KMS-11 (cell line): ENCODE measurements around the gene NYNRIN.

Source experiments
- H2AFZ ChIP-seq: fragments of 200-600 bp; sonication (generic); 2 replicates; pipeline ENCODE4 v1.6.1; 2016; ENCODE audit warnings: antibody characterized with exemption, mixed run types, low read depth
- H3K27ac ChIP-seq: fragments of 200-600 bp; sonication (generic); 2 replicates; pipeline ENCODE4 v1.6.1; 2016; ENCODE audit warnings: mild to moderate bottlenecking, mixed run types
- H3K27me3 ChIP-seq: fragments of 200-600 bp; sonication (generic); 2 replicates; pipeline ENCODE4 v1.6.1; 2017; ENCODE audit warnings: mild to moderate bottlenecking, low read depth, mixed run types, moderate library complexity; ENCODE audit not compliant: insufficient read depth
- H3K36me3 ChIP-seq: fragments of 200-600 bp; sonication (generic); 2 replicates; pipeline ENCODE4 v1.6.1; 2017; ENCODE audit warnings: mild to moderate bottlenecking, mixed run types; ENCODE audit not compliant: insufficient read depth
- H3K4me1 ChIP-seq: fragments of 200-600 bp; sonication (generic); 2 replicates; pipeline ENCODE4 v1.6.1; 2016; ENCODE audit warnings: mild to moderate bottlenecking, low read depth, mixed run types; ENCODE audit not compliant: poor library complexity, severe bottlenecking
- H3K4me2 ChIP-seq: fragments of 200-600 bp; sonication (generic); 2 replicates; pipeline ENCODE4 v1.7.0; 2016; ENCODE audit warnings: mild to moderate bottlenecking, mixed run types
- H3K4me3 ChIP-seq: fragments of 200-600 bp; sonication (generic); IDR thresholded peaks from 2 replicates; pipeline ENCODE4 v1.6.1; 2017; ENCODE audit warnings: low read depth, low read length, mixed read lengths; ENCODE audit not compliant: insufficient read depth
- H3K79me2 ChIP-seq: fragments of 200-600 bp; sonication (generic); 2 replicates; pipeline ENCODE4 v1.6.1; 2016; ENCODE audit warnings: low read depth, mixed run types; ENCODE audit not compliant: insufficient read depth
- H3K9ac ChIP-seq: fragments of 200-600 bp; sonication (generic); 2 replicates; pipeline ENCODE4 v1.6.1; 2016; ENCODE audit warnings: mild to moderate bottlenecking, mixed run types
- H4K20me1 ChIP-seq: fragments of 200-600 bp; sonication (generic); 2 replicates; pipeline ENCODE4 v1.6.1; 2016; ENCODE audit warnings: mild to moderate bottlenecking, mixed run types; ENCODE audit not compliant: insufficient read depth
- TF ChIP-seq, protein P1 (sequence below): fragments of 200-600 bp; sonication (generic); conservative IDR thresholded peaks from 2 replicates; pipeline ENCODE4 v1.6.1; 2017; ENCODE audit warnings: low read depth, mild to moderate bottlenecking, antibody characterized with exemption, low read length, moderate library complexity, mixed read lengths

NYNRIN gene

GRCh38 chr14:24435192-24435810, 36.5 kb downstream of the NYNRIN start:
- H3K79me2 ChIP-seq: no peaks in the 10 kb centered on the region
- no peak overlapping the region for H3K9ac ChIP-seq
- H3K27ac ChIP-seq: no peak overlapping the region
- no peak overlapping the region for H3K4me2 ChIP-seq
- H3K27me3 ChIP-seq: no peaks in the 10 kb centered on the region
- H4K20me1 ChIP-seq: no peaks in the 10 kb centered on the region
- TF ChIP-seq, protein P1, sequence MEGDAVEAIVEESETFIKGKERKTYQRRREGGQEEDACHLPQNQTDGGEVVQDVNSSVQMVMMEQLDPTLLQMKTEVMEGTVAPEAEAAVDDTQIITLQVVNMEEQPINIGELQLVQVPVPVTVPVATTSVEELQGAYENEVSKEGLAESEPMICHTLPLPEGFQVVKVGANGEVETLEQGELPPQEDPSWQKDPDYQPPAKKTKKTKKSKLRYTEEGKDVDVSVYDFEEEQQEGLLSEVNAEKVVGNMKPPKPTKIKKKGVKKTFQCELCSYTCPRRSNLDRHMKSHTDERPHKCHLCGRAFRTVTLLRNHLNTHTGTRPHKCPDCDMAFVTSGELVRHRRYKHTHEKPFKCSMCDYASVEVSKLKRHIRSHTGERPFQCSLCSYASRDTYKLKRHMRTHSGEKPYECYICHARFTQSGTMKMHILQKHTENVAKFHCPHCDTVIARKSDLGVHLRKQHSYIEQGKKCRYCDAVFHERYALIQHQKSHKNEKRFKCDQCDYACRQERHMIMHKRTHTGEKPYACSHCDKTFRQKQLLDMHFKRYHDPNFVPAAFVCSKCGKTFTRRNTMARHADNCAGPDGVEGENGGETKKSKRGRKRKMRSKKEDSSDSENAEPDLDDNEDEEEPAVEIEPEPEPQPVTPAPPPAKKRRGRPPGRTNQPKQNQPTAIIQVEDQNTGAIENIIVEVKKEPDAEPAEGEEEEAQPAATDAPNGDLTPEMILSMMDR: no peak
- no peak overlapping the region for H2AFZ ChIP-seq
- H3K4me3 ChIP-seq: no peak overlapping the region
- H3K36me3 ChIP-seq: no peaks in the 10 kb centered on the region
- peaks cover 13% of the 10 kb centered on the region for H3K4me1 ChIP-seq

DNA sequence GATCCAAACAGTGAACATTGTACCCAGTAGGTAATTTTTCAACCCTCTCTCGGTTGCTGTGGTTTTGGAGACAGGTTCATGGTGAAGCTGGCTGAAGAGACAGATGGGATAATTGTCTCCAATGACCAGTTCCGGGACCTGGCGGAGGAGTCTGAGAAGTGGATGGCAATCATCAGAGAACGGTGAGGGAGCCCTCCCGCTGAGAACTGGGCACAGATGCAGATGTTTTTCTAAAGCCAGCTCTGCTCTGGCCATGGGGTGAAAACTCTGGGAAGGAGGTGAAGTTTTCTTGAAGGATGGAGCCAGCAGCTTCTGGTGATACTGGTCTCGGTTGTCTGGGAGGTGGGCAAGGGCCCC, 37.2 kb downstream of the NYNRIN start:
- Histone ChIP-seq H4K20me1 (no peaks in the 10 kb centered on the region), H2AFZ (no peak overlapping the region), H3K79me2 (no peaks in the 10 kb centered on the region), H3K4me2 (no peak overlapping the region), H3K27me3 (no peaks in the 10 kb centered on the region), H3K36me3 (no peaks in the 10 kb centered on the region), H3K9ac (no peak overlapping the region), H3K4me1 (peaks cover 14% of the 10 kb centered on the region), H3K27ac (no peak overlapping the region), H3K4me3 (no peak overlapping the region)
- TF ChIP-seq, protein P1: no peak

DNA sequence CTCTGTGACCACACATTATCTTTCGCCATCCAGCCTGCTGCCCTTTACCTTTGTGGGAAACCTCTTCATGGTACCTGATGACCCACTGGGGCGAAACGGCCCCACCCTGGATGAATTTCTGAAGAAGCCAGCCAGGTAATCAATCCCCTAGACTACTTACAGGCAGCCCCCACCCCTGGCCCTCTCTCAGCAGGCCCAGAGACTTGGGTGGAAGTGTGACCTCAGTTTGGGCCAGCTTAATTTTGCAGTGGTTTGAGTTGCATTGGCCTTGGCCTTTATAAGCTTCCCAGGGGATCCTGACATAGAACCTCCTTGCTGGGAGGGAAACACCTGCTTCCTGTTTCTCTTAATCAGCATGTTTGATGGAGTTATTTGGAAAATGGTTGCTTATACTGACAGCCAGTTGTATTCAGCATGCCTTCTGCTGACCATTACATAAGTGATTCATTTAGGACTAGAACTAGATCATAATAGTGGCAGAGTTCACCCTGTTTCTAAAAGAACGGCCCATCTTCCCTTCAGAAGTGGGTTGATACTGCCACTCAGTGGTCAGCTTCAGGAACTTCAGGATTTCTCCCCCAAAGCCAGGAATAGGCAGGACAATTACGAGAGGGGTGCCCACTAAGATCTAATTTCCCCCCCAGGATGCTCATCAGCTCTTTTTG, 37.7 kb downstream of the NYNRIN start:
- Histone ChIP-seq H3K36me3 (no peaks in the 10 kb centered on the region), H3K27me3 (no peaks in the 10 kb centered on the region), H3K27ac (no peak overlapping the region), H4K20me1 (no peaks in the 10 kb centered on the region), H3K4me3 (no peak overlapping the region), H3K4me1 (peaks cover 18% of the 10 kb centered on the region), H2AFZ (no peak overlapping the region), H3K9ac (no peak overlapping the region), H3K4me2 (no peak overlapping the region), H3K79me2 (no peaks in the 10 kb centered on the region)
- TF ChIP-seq, protein P1: peak; percentile 57

- Histone ChIP-seq H3K27ac (no peak overlapping the region), H2AFZ (no peak overlapping the region), H4K20me1 (no peaks in the 10 kb centered on the region), H3K4me1 (peaks cover 14% of the 10 kb centered on the region), H3K4me3 (no peak overlapping the region), H3K4me2 (no peak overlapping the region), H3K36me3 (no peaks in the 10 kb centered on the region), H3K9ac (no peak overlapping the region), H3K27me3 (no peaks in the 10 kb centered on the region), H3K79me2 (no peaks in the 10 kb centered on the region)
- TF ChIP-seq, protein P1: peak; percentile 35; the same call in 1 of the 2 replicates
These were observed 38.4 kb downstream of the NYNRIN start for GRCh38 chr14:24437020-24437735.
